ENCODE measurements around the gene INPP1. TPM values are rescaled to one million over a fixed set of nuclear protein-coding genes. Genes with fewer than 3 reads are reported as not detected.

The INPP1 gene
- total and polyA plus RNA-seq, 2 of the 8 experiments (the other 6 are each of a cell fraction or from before 2014, with no cell fraction given): 0.88 to 3.0 TPM

DNA sequence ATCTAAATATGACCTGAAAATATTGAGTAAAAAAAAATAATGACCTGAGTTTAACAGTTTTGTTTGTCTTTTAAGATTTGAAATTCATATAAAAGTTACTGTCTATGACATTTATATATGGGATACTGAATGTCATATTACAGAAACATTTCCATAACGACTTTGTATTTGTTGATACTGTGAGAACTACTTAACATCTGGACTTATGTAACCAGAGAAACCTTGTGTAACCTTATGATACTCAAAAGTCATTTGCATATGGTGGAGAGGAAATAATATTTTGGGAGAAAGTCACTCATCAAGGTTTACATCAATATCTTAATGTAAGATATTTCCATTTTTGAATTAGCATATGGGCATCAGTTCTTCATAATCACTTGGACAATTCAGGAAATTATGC lies 77.4 kb downstream of the INPP1 start (continued):
- TF ChIP-seq, protein P1, sequence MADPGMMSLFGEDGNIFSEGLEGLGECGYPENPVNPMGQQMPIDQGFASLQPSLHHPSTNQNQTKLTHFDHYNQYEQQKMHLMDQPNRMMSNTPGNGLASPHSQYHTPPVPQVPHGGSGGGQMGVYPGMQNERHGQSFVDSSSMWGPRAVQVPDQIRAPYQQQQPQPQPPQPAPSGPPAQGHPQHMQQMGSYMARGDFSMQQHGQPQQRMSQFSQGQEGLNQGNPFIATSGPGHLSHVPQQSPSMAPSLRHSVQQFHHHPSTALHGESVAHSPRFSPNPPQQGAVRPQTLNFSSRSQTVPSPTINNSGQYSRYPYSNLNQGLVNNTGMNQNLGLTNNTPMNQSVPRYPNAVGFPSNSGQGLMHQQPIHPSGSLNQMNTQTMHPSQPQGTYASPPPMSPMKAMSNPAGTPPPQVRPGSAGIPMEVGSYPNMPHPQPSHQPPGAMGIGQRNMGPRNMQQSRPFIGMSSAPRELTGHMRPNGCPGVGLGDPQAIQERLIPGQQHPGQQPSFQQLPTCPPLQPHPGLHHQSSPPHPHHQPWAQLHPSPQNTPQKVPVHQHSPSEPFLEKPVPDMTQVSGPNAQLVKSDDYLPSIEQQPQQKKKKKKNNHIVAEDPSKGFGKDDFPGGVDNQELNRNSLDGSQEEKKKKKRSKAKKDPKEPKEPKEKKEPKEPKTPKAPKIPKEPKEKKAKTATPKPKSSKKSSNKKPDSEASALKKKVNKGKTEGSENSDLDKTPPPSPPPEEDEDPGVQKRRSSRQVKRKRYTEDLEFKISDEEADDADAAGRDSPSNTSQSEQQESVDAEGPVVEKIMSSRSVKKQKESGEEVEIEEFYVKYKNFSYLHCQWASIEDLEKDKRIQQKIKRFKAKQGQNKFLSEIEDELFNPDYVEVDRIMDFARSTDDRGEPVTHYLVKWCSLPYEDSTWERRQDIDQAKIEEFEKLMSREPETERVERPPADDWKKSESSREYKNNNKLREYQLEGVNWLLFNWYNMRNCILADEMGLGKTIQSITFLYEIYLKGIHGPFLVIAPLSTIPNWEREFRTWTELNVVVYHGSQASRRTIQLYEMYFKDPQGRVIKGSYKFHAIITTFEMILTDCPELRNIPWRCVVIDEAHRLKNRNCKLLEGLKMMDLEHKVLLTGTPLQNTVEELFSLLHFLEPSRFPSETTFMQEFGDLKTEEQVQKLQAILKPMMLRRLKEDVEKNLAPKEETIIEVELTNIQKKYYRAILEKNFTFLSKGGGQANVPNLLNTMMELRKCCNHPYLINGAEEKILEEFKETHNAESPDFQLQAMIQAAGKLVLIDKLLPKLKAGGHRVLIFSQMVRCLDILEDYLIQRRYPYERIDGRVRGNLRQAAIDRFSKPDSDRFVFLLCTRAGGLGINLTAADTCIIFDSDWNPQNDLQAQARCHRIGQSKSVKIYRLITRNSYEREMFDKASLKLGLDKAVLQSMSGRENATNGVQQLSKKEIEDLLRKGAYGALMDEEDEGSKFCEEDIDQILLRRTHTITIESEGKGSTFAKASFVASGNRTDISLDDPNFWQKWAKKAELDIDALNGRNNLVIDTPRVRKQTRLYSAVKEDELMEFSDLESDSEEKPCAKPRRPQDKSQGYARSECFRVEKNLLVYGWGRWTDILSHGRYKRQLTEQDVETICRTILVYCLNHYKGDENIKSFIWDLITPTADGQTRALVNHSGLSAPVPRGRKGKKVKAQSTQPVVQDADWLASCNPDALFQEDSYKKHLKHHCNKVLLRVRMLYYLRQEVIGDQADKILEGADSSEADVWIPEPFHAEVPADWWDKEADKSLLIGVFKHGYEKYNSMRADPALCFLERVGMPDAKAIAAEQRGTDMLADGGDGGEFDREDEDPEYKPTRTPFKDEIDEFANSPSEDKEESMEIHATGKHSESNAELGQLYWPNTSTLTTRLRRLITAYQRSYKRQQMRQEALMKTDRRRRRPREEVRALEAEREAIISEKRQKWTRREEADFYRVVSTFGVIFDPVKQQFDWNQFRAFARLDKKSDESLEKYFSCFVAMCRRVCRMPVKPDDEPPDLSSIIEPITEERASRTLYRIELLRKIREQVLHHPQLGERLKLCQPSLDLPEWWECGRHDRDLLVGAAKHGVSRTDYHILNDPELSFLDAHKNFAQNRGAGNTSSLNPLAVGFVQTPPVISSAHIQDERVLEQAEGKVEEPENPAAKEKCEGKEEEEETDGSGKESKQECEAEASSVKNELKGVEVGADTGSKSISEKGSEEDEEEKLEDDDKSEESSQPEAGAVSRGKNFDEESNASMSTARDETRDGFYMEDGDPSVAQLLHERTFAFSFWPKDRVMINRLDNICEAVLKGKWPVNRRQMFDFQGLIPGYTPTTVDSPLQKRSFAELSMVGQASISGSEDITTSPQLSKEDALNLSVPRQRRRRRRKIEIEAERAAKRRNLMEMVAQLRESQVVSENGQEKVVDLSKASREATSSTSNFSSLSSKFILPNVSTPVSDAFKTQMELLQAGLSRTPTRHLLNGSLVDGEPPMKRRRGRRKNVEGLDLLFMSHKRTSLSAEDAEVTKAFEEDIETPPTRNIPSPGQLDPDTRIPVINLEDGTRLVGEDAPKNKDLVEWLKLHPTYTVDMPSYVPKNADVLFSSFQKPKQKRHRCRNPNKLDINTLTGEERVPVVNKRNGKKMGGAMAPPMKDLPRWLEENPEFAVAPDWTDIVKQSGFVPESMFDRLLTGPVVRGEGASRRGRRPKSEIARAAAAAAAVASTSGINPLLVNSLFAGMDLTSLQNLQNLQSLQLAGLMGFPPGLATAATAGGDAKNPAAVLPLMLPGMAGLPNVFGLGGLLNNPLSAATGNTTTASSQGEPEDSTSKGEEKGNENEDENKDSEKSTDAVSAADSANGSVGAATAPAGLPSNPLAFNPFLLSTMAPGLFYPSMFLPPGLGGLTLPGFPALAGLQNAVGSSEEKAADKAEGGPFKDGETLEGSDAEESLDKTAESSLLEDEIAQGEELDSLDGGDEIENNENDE (IDR thresholded peaks at IDR 0.05; ENCODE audit: insufficient replicate concordance, low read length): no peak
- TF ChIP-seq RNF2 (IDR thresholded peaks at IDR 0.05; ENCODE audit: borderline replicate concordance, low read depth, low read length, missing control alignments, poor library complexity, severe bottlenecking) (no peak), RFX5 (IDR thresholded peaks at IDR 0.05; ENCODE audit: borderline replicate concordance, low read depth, low read length) (no peak), MAFK (IDR thresholded peaks at IDR 0.05; ENCODE audit: low read depth, low read length) (no peak), FOSL1 (IDR thresholded peaks at IDR 0.05; ENCODE audit: insufficient read depth, low read depth, low read length) (no peak), RBBP5 (IDR thresholded peaks at IDR 0.05; ENCODE audit: borderline replicate concordance, low read depth, low read length) (no peak), BRCA1 (IDR thresholded peaks at IDR 0.05; ENCODE audit: low read depth, low read length) (no peak), HDAC2 (IDR thresholded peaks at IDR 0.05; ENCODE audit: borderline replicate concordance in 1 of 2, low read depth in 2 of 2, low read length in 2 of 2) (no peak)
- TF ChIP-seq, protein P2, sequence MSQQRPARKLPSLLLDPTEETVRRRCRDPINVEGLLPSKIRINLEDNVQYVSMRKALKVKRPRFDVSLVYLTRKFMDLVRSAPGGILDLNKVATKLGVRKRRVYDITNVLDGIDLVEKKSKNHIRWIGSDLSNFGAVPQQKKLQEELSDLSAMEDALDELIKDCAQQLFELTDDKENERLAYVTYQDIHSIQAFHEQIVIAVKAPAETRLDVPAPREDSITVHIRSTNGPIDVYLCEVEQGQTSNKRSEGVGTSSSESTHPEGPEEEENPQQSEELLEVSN (IDR thresholded peaks at IDR 0.05): no peak

All from H1 (cell line).